CD4-positive, alpha-beta T cell treated with Interleukin-21 for 1 hour (primary cell): ENCODE data around the gene LARP4.
"Not testable (repeated sequence)": the region's sequence is repeated elsewhere in the genome, so short reads cannot be mapped to it uniquely, and the experiment has no call there.

Source experiments
- DNase-seq: peaks from one replicate; pipeline ENCODE4 v3.0.0-alpha.2; 2020

The LARP4 gene

GRCh38 chr12:50402264-50403000, 1.7 kb downstream of the LARP4 start:
- no peak for DNase-seq

GRCh38 chr12:50403001-50403440, 2.3 kb downstream of the LARP4 start:
- no peak for DNase-seq

- DNase-seq = no peak
These were observed 3.6 kb downstream of the LARP4 start for GRCh38 chr12:50404307-50404706.

- no peak for DNase-seq
These were observed 10.5 kb downstream of the LARP4 start for GRCh38 chr12:50411051-50411660.

GRCh38 chr12:50415899-50416479, 15.3 kb downstream of the LARP4 start:
- DNase-seq = no peak

GRCh38 chr12:50419112-50419909, 18.6 kb downstream of the LARP4 start:
- DNase-seq = no peak

GRCh38 chr12:50422855-50423254, 22.2 kb downstream of the LARP4 start:
- not testable (repeated sequence) for DNase-seq

GRCh38 chr12:50423342-50423741, 22.7 kb downstream of the LARP4 start:
- not testable (repeated sequence) for DNase-seq

- DNase-seq = no peak
These were observed 25.0 kb downstream of the LARP4 start for GRCh38 chr12:50425589-50426258.

GRCh38 chr12:50431656-50432055, 31.0 kb downstream of the LARP4 start:
- not testable (repeated sequence) for DNase-seq

GRCh38 chr12:50440288-50440687, 39.6 kb downstream of the LARP4 start:
- no peak for DNase-seq

GRCh38 chr12:50441763-50442162, 41.1 kb downstream of the LARP4 start:
- no peak for DNase-seq

GRCh38 chr12:50442178-50442908, 41.7 kb downstream of the LARP4 start:
- no peak for DNase-seq

- not testable (repeated sequence) for DNase-seq
These were observed 49.0 kb downstream of the LARP4 start for GRCh38 chr12:50449671-50450070.

GRCh38 chr12:50452795-50453194, 52.1 kb downstream of the LARP4 start:
- DNase-seq = no peak

- no peak for DNase-seq
These were observed 53.2 kb downstream of the LARP4 start for GRCh38 chr12:50453872-50454271.

- DNase-seq = no peak
These were observed 57.9 kb downstream of the LARP4 start for GRCh38 chr12:50458606-50459005.

- no peak for DNase-seq
These were observed 66.8 kb downstream of the LARP4 start for GRCh38 chr12:50467439-50467838.

GRCh38 chr12:50477241-50477832, 76.7 kb downstream of the LARP4 start:
- DNase-seq = no peak

GRCh38 chr12:50482571-50482970, 81.9 kb downstream of the LARP4 start:
- no peak for DNase-seq

GRCh38 chr12:50483488-50483887, 82.8 kb downstream of the LARP4 start:
- DNase-seq = no peak

GRCh38 chr12:50488801-50489200, 88.1 kb downstream of the LARP4 start:
- no peak for DNase-seq
